HEK293T (cell line): ENCODE measurements around the gene EXD3.

ENCODE experiments used
- CTCF ChIA-PET: fragments of 350-600 bp; formaldehyde crosslinking; extraction: SDS; loops from one replicate; lab custom pipeline; 2021; ENCODE audit warnings: antibody characterized with exemption, inconsistent platforms; lab: Yijun Ruan, JAX
- POLR2A ChIA-PET: fragments of 350-600 bp; formaldehyde crosslinking; extraction: SDS; loops from one replicate; lab custom pipeline; 2020; ENCODE audit warnings: antibody characterized with exemption, inconsistent platforms; lab: Yijun Ruan, JAX
- DNase-seq: peaks from one replicate; pipeline ENCODE4 v3.0.0; 2012; ENCODE audit warnings: mixed read lengths; ENCODE audit errors: extremely low spot score
- ARNT ChIP-seq: fragments of 450-650 bp; IDR thresholded peaks from 2 replicates; pipeline ENCODE4 v1.6.1; 2017; ENCODE audit warnings: mild to moderate bottlenecking
- BHLHE40 ChIP-seq: fragments of 450-650 bp; IDR thresholded peaks from 2 replicates; pipeline ENCODE4 v1.6.1; 2016; ENCODE audit warnings: mild to moderate bottlenecking, moderate library complexity, borderline replicate concordance
- CTBP1 ChIP-seq: fragments of 450-650 bp; IDR thresholded peaks from 2 replicates; pipeline ENCODE4 v1.6.1; 2016; ENCODE audit warnings: borderline replicate concordance
- ELF4 ChIP-seq: fragments of 450-650 bp; IDR thresholded peaks from 2 replicates; pipeline ENCODE4 v1.6.1; 2017; ENCODE audit warnings: antibody characterized with exemption
- FOXA1 ChIP-seq: fragments of 450-650 bp; IDR thresholded peaks from 2 replicates; pipeline ENCODE4 v1.6.1; 2016; ENCODE audit warnings: mild to moderate bottlenecking
- FOXK2 ChIP-seq: fragments of 450-650 bp; IDR thresholded peaks from 2 replicates; pipeline ENCODE4 v1.6.1; 2016; ENCODE audit warnings: mild to moderate bottlenecking
- FOXM1 ChIP-seq: fragments of 450-650 bp; IDR thresholded peaks from 2 replicates; pipeline ENCODE4 v1.6.1; 2017; ENCODE audit warnings: mild to moderate bottlenecking, borderline replicate concordance
- HDGF ChIP-seq: fragments of 450-650 bp; IDR thresholded peaks from 2 replicates; pipeline ENCODE4 v1.6.1; 2017; ENCODE audit warnings: antibody characterized with exemption, borderline replicate concordance
- L3MBTL2 ChIP-seq: fragments of 450-650 bp; conservative IDR thresholded peaks from 2 replicates; pipeline ENCODE4 v1.6.1; 2016; ENCODE audit warnings: mild to moderate bottlenecking
- LEF1 ChIP-seq: fragments of 450-650 bp; IDR thresholded peaks from 2 replicates; pipeline ENCODE4 v1.6.1; 2017; ENCODE audit warnings: mild to moderate bottlenecking, borderline replicate concordance
- NFRKB ChIP-seq: fragments of 450-650 bp; IDR thresholded peaks from 2 replicates; pipeline ENCODE4 v1.6.1; 2016; ENCODE audit warnings: mild to moderate bottlenecking, moderate library complexity
- SP1 ChIP-seq: fragments of 450-650 bp; IDR thresholded peaks from 2 replicates; pipeline ENCODE4 v1.6.1; 2017
- SUZ12 ChIP-seq: fragments of 450-650 bp; IDR thresholded peaks from 2 replicates; pipeline ENCODE4 v1.6.1; 2016; ENCODE audit warnings: mild to moderate bottlenecking
- TARDBP ChIP-seq: fragments of 450-650 bp; IDR thresholded peaks from 2 replicates; pipeline ENCODE4 v1.6.1; 2016
- ZNF384 ChIP-seq: fragments of 450-650 bp; IDR thresholded peaks from 2 replicates; pipeline ENCODE4 v1.6.1; 2016
- TF ChIP-seq, protein P1 (sequence below): fragments of 450-650 bp; IDR thresholded peaks from 2 replicates; pipeline ENCODE4 v1.6.1; 2016

The EXD3 gene

DNA sequence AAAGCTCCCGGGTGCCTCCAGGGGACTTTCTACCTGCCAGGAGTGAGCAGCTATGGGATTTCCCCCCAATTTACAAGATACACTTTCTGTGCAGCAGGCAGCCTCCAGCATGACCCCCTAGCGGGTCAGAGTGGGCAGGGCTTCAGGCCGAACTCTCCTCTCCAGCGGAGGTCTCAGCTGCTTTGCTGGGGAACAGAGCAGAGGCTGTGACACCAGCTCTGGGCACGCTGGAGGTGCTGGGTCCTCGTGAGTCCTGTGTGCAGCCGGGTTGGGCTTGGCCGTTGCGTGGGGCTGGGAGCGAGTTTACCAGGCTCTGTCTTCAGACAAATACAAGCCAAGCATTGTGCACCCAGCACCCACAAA, 123.8 kb downstream of the EXD3 start:
- POLR2A ChIA-PET = interaction anchor here (0.8 to 1.2 kb wide), 2 partner anchors 13 to 58 kb away, joined by 3 to 4 read pairs; partner anchors contain the start of gene TUBB4B
- DNase-seq = no peak
- CTCF ChIA-PET = interaction anchor here (1.6 kb wide), 1 partner anchor 12 kb away, joined by 5 read pairs; no protein-coding TSS in a partner anchor
- TF ChIP-seq ARNT (no peak), FOXA1 (no peak), SUZ12 (no peak), FOXM1 (no peak), TARDBP (no peak), ZNF384 (no peak), NFRKB (no peak), ELF4 (no peak), BHLHE40 (no peak), FOXK2 (no peak), HDGF (no peak), SP1 (no peak), LEF1 (no peak), L3MBTL2 (no peak), CTBP1 (no peak)
- TF ChIP-seq, protein P1, sequence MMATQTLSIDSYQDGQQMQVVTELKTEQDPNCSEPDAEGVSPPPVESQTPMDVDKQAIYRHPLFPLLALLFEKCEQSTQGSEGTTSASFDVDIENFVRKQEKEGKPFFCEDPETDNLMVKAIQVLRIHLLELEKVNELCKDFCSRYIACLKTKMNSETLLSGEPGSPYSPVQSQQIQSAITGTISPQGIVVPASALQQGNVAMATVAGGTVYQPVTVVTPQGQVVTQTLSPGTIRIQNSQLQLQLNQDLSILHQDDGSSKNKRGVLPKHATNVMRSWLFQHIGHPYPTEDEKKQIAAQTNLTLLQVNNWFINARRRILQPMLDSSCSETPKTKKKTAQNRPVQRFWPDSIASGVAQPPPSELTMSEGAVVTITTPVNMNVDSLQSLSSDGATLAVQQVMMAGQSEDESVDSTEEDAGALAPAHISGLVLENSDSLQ = no peak

DNA sequence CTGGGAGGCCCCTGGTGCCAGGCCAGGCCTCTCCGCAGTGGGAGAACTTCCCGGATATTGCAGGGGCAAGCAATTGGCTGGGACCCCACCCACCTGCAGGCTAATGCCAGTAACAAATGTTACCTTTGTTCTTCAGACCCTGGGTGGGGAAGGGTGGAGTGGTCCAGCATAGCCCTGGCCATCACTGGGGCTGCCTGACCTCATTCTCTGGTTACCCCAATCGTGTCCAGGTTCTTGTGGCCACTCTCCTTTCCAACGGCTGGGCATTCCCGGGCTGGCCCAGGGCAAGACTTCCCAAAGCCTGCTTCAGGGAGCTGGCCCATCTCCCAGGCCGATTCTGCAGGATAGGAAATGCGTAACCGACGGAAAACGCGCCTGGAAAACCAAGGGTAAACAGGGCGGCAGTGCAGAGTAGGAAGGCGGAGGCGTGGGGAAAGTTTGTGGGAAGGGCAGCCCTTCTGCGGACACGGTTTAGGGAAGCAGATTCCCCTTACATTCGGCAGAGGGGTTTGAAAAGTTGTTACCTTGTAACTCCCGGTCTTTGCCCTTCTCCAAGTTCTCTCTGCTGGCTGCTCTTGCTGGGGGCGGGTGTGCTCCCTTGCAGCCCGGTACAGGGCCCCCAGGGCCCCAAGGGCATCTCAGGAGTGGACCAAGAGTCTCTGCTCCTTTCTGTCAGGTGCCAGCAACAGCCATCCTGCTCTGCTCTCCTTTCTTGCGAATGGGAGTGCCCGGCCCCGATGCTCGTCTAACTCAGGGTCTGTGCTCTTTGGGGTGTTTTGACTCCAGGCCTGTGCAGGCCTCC, 124.4 kb downstream of the EXD3 start:
- POLR2A ChIA-PET = interaction anchor here (0.8 to 1.2 kb wide), 2 partner anchors 14 to 58 kb away, joined by 3 to 4 read pairs; partner anchors contain the start of gene TUBB4B
- CTCF ChIA-PET = interaction anchor here (1.6 kb wide), 1 partner anchor 12 kb away, joined by 5 read pairs; no protein-coding TSS in a partner anchor
- no peak for DNase-seq
- TF ChIP-seq BHLHE40 (no peak), LEF1 (no peak), ZNF384 (no peak), SUZ12 (no peak), SP1 (no peak), FOXA1 (no peak), FOXM1 (no peak), TARDBP (no peak), HDGF (no peak), NFRKB (no peak), L3MBTL2 (no peak), CTBP1 (no peak), FOXK2 (no peak), ARNT (no peak), ELF4 (no peak)
- TF ChIP-seq, protein P1 = no peak

DNA sequence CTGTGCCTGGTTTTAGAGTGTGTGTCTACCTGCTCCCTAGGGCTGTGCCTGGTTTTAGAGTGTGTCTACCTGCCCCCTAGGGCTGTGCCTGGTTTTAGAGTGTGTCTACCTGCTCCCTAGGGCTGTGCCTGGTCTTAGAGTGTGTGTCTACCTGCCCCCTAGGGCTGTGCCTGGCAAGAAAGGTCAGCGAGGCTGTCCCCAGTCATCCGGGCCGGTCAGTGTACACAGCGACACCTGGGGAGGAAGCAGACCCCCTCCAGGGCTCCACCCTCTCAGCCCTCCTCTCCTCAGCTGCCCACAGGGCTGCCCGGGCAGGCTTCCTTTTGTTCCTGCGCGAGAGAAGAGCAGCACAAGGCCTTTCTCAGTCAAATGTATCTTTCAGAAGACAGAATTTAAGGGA, 125.0 kb downstream of the EXD3 start:
- DNase-seq = no peak
- ChIA-PET POLR2A (no interaction called here), CTCF (interaction anchor here (0.6 kb wide), 1 partner anchor 11 kb away, joined by 3 read pairs; no protein-coding TSS in a partner anchor)
- TF ChIP-seq ARNT (no peak), HDGF (no peak), FOXM1 (no peak), SP1 (no peak), NFRKB (no peak), BHLHE40 (no peak), LEF1 (no peak)

DNA sequence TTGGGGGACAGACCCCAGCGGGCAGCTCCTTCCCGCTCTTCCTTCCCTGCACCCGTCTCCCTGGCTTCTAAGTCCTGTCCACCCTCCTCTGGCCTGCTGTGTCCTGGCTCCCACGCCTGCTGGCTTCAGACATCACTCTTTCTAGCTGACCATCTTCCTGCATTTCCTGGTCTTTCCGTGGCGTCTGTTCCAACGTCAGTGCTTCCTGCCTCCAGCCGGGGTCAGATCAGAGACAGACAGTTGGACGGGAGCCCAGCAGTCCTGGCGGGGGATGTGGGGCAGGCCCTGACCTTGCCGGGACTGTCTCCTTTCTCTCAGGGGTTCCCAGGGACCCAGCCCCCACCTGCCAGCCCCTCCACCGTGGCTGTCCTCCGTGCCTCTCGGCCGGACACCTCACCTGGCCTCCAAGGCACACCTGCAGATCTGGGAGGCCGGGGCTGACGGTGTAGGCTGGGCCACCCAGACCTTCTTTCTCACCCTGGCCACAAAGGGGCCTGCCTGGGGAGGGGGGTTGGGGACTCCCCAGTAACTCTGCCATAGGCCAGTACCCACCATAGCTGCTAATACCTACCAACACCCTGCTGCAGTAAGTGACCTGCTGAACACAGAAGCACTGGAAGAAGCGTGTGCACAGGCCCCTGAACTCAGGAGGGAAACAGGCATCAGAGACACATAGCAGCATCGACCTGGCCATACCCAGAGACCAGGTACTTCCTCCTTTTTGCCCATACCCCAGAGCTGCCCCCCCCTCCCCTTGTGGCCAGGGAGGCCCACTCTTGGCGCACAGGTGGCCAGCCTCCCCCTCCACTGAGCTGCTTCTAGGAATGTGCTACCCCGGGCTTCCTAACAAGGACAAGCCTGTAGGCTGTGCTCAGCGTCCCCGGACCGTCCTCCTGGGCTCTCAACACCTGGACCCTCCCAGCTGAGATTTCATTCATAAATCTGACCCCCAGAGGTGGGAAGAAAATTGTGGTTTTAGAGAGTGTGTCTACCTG, 126.0 kb downstream of the EXD3 start:
- DNase-seq = no peak
- POLR2A ChIA-PET = interaction anchor here (1.1 kb wide), 1 partner anchor 126 kb away, joined by 4 read pairs; the partner anchor contains the start of genes EXD3 and NOXA1
- no peak for TF ChIP-seq BHLHE40
- TF ChIP-seq LEF1 = no peak
- no peak for TF ChIP-seq L3MBTL2
- no peak for TF ChIP-seq FOXM1
- no peak for TF ChIP-seq SUZ12
- no peak for TF ChIP-seq ELF4
- TF ChIP-seq ARNT = no peak
- TF ChIP-seq CTBP1 = no peak
- TF ChIP-seq, protein P1 = no peak
- TF ChIP-seq HDGF = no peak
- TF ChIP-seq ZNF384 = no peak
- TF ChIP-seq FOXA1 = no peak
- no peak for TF ChIP-seq FOXK2
- no peak for TF ChIP-seq SP1
- TF ChIP-seq NFRKB = no peak
- no peak for TF ChIP-seq TARDBP
- CTCF ChIA-PET = interaction anchor here (0.6 kb wide), 2 partner anchors 10 to 49 kb away, joined by 3 read pairs; no protein-coding TSS in a partner anchor
